Gastrocnemius medialis (tissue), 4 donors: ENCODE data around the gene KMT2E. TPM values are rescaled to one million over a fixed set of nuclear protein-coding genes. Genes with fewer than 3 reads are reported as not detected.

Experiments
- ATAC-seq, 2 donors: fragments of 150-250 bp; one replicate each; pipeline ENCODE4 v1.9.1; 2016
- DNase-seq, 2 donors: peaks; one replicate each; pipeline ENCODE4 v3.0.0-alpha.2; 2019
- H3K27ac ChIP-seq, 4 donors: fragments of 200-600 bp; sonication (generic); 1 replicate in 1 of 4; 2 replicates in 3 of 4; pipeline ENCODE4 v1.5.1; 2016 to 2018; ENCODE audit warnings: mild to moderate bottlenecking in 2 of 4, moderate library complexity in 1 of 4
- H3K27me3 ChIP-seq, 3 donors: fragments of 200-600 bp; sonication (generic) in 2 of 3; 1 replicate in 1 of 3; 2 replicates in 2 of 3; pipeline versions ENCODE4 v1.5.1 to v1.6.0; 2016 to 2019; ENCODE audit warnings: mild to moderate bottlenecking in 1 of 3, moderate library complexity in 1 of 3
- H3K36me3 ChIP-seq, 2 donors: fragments of 200-600 bp; sonication (generic) in 1 of 2; one replicate each; pipeline ENCODE4 v1.5.1; 2017 to 2018
- H3K4me1 ChIP-seq, 2 donors: fragments of 200-600 bp; sonication (generic) in 1 of 2; one replicate each; pipeline ENCODE4 v1.5.1; 2016 to 2017; ENCODE audit warnings: mild to moderate bottlenecking in 2 of 2
- H3K4me3 ChIP-seq, 4 donors: fragments of 200-600 bp; sonication (generic) in 3 of 4; 1 replicate in 1 of 4; 2 replicates in 3 of 4; pipeline ENCODE4 v1.5.1; 2016 to 2019; ENCODE audit warnings: mild to moderate bottlenecking in 2 of 4
- H3K9me3 ChIP-seq, 3 donors: fragments of 200-600 bp; sonication (generic) in 2 of 3; 1 replicate in 1 of 3; 2 replicates in 2 of 3; pipeline ENCODE4 v1.5.1; 2016 to 2019
- CTCF ChIP-seq, 5 experiments: fragments of 450-650 bp in 3 of 5; fragments of 200-600 bp in 2 of 5; sonication (generic) in 2 of 5; IDR thresholded peaks in 4 of 5; conservative IDR thresholded peaks in 1 of 5; 1 replicate in 4 of 5; 2 replicates in 1 of 5; pipeline ENCODE4 v1.5.1; 2016 to 2019; ENCODE audit warnings: antibody characterized with exemption in 5 of 5, mild to moderate bottlenecking in 3 of 5, moderate library complexity in 3 of 5
- POLR2A ChIP-seq, 2 donors: fragments of 450-650 bp; IDR thresholded peaks; one replicate each; pipeline ENCODE4 v1.6.1; 2017; ENCODE audit warnings: antibody characterized with exemption in 2 of 2, mild to moderate bottlenecking in 2 of 2, moderate library complexity in 2 of 2
- in situ Hi-C, 4 donors: fragments of 200-750 bp; cut with MboI; loops; one replicate each; pipeline versions ENCODE4 v1.15.0 to v1.8.0; 2017; ENCODE audit warnings: low sequenced_read_pairs in 4 of 4
- intact Hi-C: fragments of 100-400 bp; cut with DNase I; formaldehyde crosslinking; loops from one replicate; pipeline ENCODE4 v1.15.1; 2023; ENCODE audit warnings: low total_unique reads
- total RNA-seq, 4 donors: library from RNA; depleted of rRNA; stranded (reverse); fragments of >200 nt; gene quantifications; one replicate each; pipeline versions ENCODE4 v1.1.0 to v1.2.3, GENCODE V29; 2016

KMT2E gene
- total RNA-seq, 4 donors from 2014 or later, result 29.7 to 72.1 (median 38.0) TPM

GRCh38 chr7:105021967-105022366 lies 8.0 kb downstream of the KMT2E start:
- Histone ChIP-seq H3K4me3 (peak overlapping the region in 1 of 4 donors; percentile 8), H3K9me3 (no peaks in the 10 kb centered on the region), H3K27me3 (no peaks in the 10 kb centered on the region), H3K4me1 (peaks cover 96 to 97% of the 10 kb centered on the region in 2 donors), H3K27ac (peak overlapping the region in 1 of 4 donors; percentile 78), H3K36me3 (no peaks in the 10 kb centered on the region)
- ATAC-seq, result no peak
- DNase-seq, result no peak
- intact Hi-C loops (no loop called here), in situ Hi-C loops (loop anchor here in 1 of 4 donors (25.0 kb wide), 1 partner anchor 1090 kb away; the partner anchor contains the start of gene SYPL1)
- no peak for TF ChIP-seq POLR2A (IDR thresholded peaks at IDR 0.05)
- no peak for TF ChIP-seq CTCF (IDR thresholded peaks at IDR 0.05 in 4 of 5, conservative IDR thresholded peaks at IDR 0.05 in 1 of 5)

- H3K27me3 ChIP-seq, result no peaks in the 10 kb centered on the region
- ATAC-seq (no peak), DNase-seq (no peak)
- no peaks in the 10 kb centered on the region for H3K9me3 ChIP-seq
- intact Hi-C loops, result no loop called here
- no peaks in the 10 kb centered on the region for H3K36me3 ChIP-seq
- H3K4me1 ChIP-seq, result peaks cover 96 to 97% of the 10 kb centered on the region in 2 donors
- H3K27ac ChIP-seq, result peak overlapping the region in 2 of 4 donors; percentile 32 to 78
- H3K4me3 ChIP-seq, result peak overlapping the region in 1 of 4 donors; percentile 8
- no peak for TF ChIP-seq CTCF (IDR thresholded peaks at IDR 0.05 in 4 of 5, conservative IDR thresholded peaks at IDR 0.05 in 1 of 5)
- TF ChIP-seq POLR2A (IDR thresholded peaks at IDR 0.05), result no peak
- in situ Hi-C loops, result loop anchor here in 1 of 4 donors (25.0 kb wide), 1 partner anchor 1090 kb away; the partner anchor contains the start of gene SYPL1
Observed at GRCh38 chr7:105022458-105022857, 8.5 kb downstream of the KMT2E start.

GRCh38 chr7:105024734-105025133 lies 10.7 kb downstream of the KMT2E start:
- DNase-seq (no peak), ATAC-seq (no peak)
- Histone ChIP-seq H3K27me3 (no peaks in the 10 kb centered on the region), H3K4me1 (peaks cover 88 to 97% of the 10 kb centered on the region in 2 donors), H3K27ac (peak overlapping the region in 2 of 4 donors; percentile 50 to 63), H3K9me3 (no peaks in the 10 kb centered on the region), H3K4me3 (peak overlapping the region in 1 of 4 donors; percentile 10), H3K36me3 (no peaks in the 10 kb centered on the region)
- intact Hi-C loops, result no loop called here
- TF ChIP-seq POLR2A (IDR thresholded peaks at IDR 0.05), result no peak
- no peak for TF ChIP-seq CTCF (IDR thresholded peaks at IDR 0.05 in 4 of 5, conservative IDR thresholded peaks at IDR 0.05 in 1 of 5)
- in situ Hi-C loops, result loop anchor here in 1 of 4 donors (25.0 kb wide), 1 partner anchor 1088 kb away; the partner anchor contains the start of gene SYPL1

- DNase-seq, result no peak
- ATAC-seq, result no peak
- H3K27me3 ChIP-seq, result no peaks in the 10 kb centered on the region
- no peaks in the 10 kb centered on the region for H3K9me3 ChIP-seq
- in situ Hi-C loops (no loop called here), intact Hi-C loops (no loop called here)
- no peak overlapping the region for H3K4me3 ChIP-seq
- H3K27ac ChIP-seq, result peak overlapping the region in 1 of 4 donors; percentile 4
- peaks cover 79 to 80% of the 10 kb centered on the region in 2 donors for H3K4me1 ChIP-seq
- TF ChIP-seq CTCF (IDR thresholded peaks at IDR 0.05 in 4 of 5, conservative IDR thresholded peaks at IDR 0.05 in 1 of 5) (no peak), POLR2A (IDR thresholded peaks at IDR 0.05) (no peak)
- no peaks in the 10 kb centered on the region for H3K36me3 ChIP-seq
Observed at GRCh38 chr7:105026750-105027149, 12.7 kb downstream of the KMT2E start.
